Activated CD4-positive, alpha-beta T cell treated with anti-CD3 and anti-CD28 coated beads for 1 hour (primary cell): Measurements from ENCODE around the gene CAP1.
A peak's percentile ranks its signal among the peaks of the same experiment; 100 is the strongest.

Source experiments
- DNase-seq: peaks from one replicate; pipeline ENCODE4 v3.0.0-alpha.2; 2020

The CAP1 gene

DNA sequence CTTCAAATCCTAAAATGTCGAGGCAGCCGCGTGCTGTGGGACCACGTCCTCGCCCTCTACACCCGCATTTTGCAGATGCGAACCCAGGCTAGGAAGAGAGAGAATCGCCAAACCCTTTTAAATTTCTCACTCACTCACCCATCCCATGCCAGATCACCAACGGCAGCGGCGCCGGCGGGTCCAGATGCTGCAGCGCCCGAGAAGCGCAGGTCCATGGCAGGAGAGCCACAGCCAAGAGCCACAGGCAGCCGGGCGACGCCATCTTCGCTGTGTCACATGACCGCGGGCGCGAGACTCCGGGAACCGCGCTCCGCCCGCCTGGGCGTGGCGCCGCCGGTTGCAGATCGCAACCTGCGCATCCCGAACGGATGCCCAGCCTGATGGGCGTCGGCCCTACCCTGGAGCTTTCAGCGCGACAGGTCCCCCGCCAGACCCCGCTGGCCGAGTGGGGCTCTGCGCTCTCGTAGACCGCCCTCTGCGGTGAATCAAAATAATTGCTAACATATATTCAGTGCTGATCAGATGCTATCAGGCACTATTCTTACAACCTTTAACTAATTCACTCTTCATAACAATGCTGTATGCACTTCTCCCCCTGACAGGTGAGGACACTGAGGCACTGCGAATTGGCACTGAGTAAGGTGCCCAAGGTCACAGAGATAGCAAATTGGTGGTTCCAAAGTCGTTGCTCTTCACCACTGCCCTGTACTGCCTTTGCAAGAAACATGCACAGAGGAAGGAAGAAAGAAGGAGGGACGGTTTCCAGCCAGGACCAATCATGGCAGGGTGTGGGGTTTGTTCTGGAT, 56.7 kb downstream of the CAP1 start, which contains the start of gene PPT1:
TSS of gene PPT1 (minus strand) at position 276 of the 806 bp plus-strand sequence. CDS start at position 262, 14 bp downstream.
- DNase-seq = peak; percentile 55

DNA sequence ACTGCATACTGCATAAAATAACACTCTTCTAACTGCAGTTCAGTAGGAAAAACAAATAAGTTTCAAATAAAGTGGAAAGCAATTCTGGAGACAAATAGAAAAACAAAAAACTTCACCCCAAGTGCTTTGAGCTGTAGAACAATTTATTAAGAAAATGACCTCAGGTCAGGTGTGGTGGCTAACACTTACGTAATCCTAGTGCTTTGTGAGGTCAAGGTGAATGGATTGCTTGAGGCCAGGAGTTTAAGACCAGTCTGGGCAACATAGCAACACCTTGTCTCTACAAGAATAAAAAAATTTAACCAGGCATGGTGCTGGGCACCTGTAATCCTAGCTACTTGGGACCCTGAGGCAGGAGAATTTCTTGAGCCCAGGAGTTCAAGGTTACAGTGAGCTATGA, 61.5 kb downstream of the CAP1 start:
- DNase-seq = no peak

DNA sequence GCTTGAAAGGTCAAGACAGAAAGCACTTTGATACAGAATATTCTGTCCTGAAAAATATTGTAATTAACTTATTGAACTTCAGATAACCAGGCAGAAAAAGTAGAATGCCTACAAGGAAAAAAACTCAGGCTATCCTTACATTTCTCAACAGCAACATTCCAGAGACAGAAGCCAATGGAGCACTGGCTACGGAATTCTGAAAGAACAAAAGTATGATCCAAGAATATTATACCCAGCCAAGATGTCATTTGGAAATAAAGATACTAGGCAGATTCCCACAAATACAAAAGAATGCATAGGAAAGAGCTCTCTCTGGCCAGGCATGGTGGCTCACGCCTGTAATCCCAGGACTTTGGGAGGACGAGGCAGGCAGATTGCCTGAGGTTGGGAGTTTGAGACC, 62.4 kb downstream of the CAP1 start:
- DNase-seq = no peak

DNA sequence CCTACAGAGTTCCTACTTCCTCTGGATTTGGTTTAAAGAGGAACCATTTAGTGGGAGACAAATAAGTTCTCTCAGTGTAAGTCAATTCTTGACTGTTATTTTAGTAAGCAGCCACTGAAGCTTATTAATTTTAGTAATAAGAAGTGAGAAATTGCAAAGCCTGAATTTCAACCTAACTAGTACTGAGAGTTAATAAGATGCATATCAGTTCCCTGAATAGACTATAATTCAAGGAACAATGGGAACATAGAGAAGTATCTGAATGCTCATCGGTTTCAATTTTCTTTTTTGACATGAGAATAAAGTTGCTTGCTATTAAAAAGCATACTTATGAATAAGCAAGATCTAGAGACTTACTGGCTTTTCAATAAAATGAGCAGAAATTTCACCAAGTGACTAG, 64.5 kb downstream of the CAP1 start:
- DNase-seq = no peak

DNA sequence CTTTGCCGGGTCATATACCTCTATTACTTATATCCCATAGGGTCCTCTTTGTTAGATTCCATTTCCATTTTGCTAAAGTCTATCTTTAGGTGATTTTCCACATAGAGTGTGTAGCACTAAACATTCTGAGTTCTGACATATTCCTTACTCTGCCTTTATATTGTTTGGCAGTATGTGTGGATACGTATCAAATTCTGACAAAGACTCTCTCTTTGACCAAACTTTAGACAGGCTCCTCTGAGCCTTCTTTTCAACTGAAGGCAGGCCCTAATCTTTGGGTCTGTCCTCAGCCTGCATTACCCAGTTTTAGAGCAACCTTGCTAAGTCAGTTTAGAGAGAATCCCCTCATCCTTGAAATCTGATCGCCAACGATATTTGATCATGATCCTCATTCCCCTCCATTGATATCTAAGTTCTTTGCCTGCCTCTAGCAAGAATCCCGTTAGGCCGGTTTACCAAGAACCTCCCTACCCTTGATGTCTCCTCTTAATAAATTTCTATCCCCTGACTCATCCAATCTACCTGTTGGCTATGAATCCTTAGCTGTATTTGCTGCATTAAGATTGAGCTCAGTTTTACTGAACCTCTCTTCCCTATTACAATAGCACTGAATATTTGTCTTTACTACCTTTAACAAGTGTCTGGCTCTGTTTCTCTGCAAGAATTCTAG, 66.9 kb downstream of the CAP1 start:
- DNase-seq = no peak

DNA sequence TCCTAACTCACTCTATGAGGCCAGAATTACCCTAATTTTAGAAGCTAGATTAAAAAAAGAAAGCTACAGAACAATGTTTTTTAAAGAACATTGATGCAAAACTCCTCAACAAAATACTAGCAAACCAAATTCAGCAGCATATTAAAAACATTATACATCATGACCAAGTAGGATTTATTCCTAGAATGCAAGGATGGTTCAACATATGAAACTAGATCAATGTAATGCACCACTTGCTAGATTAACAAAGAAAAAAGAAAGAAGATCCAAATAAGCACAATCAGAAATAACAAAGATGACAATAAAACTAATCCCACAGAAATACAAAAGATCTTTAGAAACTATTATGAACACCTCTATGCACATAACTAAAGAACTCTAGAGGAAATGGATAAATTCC, 69.9 kb downstream of the CAP1 start:
- DNase-seq = no peak

DNA sequence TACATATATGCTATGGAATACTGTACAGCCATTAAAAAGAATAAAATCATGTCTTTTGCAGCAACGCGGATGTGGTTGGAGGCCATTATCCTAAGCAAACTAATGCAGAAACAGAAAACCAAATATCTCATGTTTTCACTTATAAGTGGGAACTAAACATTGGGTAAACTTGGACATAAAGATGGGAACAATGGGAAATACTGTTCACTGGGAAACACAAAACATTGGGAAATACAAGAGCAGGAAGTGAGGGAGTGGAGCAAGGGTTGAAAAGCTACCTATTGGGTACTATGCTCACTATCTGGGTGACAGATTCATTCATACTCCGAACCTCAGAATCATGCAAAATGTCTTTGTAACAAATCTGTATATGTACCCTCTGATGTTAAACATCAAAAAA, 73.9 kb downstream of the CAP1 start:
- no peak for DNase-seq

DNA sequence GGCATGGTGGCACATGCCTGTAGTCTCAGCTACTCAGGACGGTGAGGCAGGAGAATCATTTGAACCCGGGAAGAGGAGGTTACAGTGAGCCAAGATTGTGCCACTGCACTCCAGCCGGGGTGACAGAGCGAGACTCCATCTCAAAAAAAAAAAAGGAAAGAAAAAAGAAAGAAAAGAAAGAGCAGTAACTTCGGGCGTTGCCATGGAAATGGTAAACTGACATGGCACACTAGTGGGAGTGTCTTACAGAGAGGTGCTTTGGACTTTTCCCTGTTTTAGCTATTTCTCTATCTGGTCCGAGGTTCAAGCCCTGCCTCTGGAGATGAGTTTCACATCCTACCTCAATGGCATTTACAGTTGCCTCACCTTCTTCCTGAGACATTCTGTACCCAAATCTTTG, 79.6 kb downstream of the CAP1 start:
- DNase-seq = no peak
